Epithelial cell of proximal tubule (primary cell): ENCODE measurements around the gene HRH1. TPM values are rescaled to one million over a fixed set of nuclear protein-coding genes. Genes with fewer than 3 reads are reported as not detected.

ENCODE experiments used
- DNase-seq: peaks from one replicate; pipeline ENCODE4 v3.0.0-alpha.2; 2011; ENCODE audit warnings: low read depth
- H3K4me3 ChIP-seq: 2 replicates; pipeline ENCODE4 v1.5.1; 2011; ENCODE audit warnings: low read depth, mild to moderate bottlenecking, low read length
- total RNA-seq: library from RNA; depleted of rRNA; stranded (reverse); fragments of >200 nt; gene quantifications from 2 replicates; pipeline ENCODE4 v1.2.3, GENCODE V29; 2015
- TF ChIP-seq, protein P1 (sequence below): conservative IDR thresholded peaks from 2 replicates; pipeline ENCODE4 v1.5.1; 2012; ENCODE audit warnings: low read depth, mild to moderate bottlenecking, low read length

Gene HRH1
- total RNA-seq, 1 donor from 2014 or later: 3.1 TPM

DNA sequence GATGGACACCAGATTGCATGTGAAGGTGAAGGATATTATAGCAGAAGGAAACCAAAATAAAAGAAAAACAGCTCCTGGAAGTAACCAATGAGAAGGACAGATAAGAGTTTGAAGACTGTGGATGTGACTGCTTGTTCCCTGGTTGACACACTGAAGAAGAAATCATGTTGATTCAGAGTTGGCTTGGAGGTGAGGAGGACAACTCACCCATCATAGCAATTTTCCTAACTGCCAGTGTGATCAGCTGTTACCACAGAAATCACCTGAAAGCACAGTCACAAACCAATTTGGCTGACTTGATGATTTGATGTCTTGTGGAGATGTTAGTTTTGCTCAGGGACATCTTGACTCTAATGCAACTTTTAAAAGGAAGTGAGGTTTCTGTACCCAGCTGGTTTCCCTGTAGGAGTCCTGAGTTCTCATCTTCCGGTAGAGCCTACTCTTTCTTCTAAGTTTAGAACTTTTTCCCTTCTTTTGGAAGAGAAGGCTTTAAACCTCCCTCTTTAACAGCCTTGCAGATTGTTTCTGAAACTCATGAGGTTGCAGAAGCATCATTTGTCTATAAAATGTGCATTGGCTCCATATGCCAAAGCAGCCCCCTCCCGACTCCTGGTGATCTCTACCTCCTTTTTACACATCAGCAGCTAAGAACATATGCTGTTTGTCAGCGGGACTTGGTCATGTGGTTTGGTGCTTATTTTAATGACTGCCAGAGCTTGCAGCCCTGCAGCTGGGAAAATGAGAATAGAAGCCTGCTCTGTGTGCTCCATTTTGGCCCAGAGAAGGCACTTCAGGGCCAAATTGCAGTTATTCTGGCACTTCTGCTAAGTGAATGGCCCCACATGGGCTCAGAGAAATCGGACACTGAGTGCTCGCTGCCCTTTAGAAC, 128.2 kb downstream of the HRH1 start:
- DNase-seq: no peak
- TF ChIP-seq, protein P1, sequence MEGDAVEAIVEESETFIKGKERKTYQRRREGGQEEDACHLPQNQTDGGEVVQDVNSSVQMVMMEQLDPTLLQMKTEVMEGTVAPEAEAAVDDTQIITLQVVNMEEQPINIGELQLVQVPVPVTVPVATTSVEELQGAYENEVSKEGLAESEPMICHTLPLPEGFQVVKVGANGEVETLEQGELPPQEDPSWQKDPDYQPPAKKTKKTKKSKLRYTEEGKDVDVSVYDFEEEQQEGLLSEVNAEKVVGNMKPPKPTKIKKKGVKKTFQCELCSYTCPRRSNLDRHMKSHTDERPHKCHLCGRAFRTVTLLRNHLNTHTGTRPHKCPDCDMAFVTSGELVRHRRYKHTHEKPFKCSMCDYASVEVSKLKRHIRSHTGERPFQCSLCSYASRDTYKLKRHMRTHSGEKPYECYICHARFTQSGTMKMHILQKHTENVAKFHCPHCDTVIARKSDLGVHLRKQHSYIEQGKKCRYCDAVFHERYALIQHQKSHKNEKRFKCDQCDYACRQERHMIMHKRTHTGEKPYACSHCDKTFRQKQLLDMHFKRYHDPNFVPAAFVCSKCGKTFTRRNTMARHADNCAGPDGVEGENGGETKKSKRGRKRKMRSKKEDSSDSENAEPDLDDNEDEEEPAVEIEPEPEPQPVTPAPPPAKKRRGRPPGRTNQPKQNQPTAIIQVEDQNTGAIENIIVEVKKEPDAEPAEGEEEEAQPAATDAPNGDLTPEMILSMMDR: no peak
- H3K4me3 ChIP-seq: no peak overlapping the region

- TF ChIP-seq, protein P1: no peak
- no peak overlapping the region for H3K4me3 ChIP-seq
- DNase-seq: no peak
These were observed 128.8 kb downstream of the HRH1 start for GRCh38 chr3:11283139-11283475.

- H3K4me3 ChIP-seq: no peak overlapping the region
- TF ChIP-seq, protein P1: no peak
- no peak for DNase-seq
These were observed 129.7 kb downstream of the HRH1 start for GRCh38 chr3:11284011-11284410.

GRCh38 chr3:11285471-11285870, 131.2 kb downstream of the HRH1 start:
- no peak for DNase-seq
- TF ChIP-seq, protein P1: no peak
- H3K4me3 ChIP-seq: no peak overlapping the region

- DNase-seq: no peak
- no peak overlapping the region for H3K4me3 ChIP-seq
- TF ChIP-seq, protein P1: no peak
These were observed 133.1 kb downstream of the HRH1 start for GRCh38 chr3:11287404-11287803.

DNA sequence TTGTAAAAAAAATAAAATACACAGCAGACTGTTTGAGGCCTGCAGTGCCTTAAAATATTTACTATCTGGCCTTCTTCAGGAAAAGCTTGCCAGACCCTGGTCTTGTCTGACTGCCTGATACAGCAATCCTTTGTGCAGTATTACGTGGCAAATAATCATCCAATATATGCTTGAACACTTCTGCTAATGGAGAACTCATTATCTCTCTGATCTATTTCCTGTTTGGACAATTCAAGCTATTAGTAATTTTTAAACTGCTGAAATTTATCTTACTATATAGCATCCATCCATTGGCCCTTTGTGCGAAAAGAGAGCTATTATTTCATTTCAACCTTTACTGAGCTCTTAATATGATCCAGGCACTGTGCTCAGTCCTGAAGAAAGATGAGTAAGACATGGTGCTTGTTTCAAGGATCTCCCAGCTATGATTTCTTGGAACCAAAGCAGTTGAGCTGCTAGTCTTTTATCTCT, 133.8 kb downstream of the HRH1 start:
- TF ChIP-seq, protein P1: no peak
- DNase-seq: no peak
- no peak overlapping the region for H3K4me3 ChIP-seq
